Tibial nerve (tissue), 4 donors: Measurements from ENCODE around the gene TRIM41.

Experiments
- CTCF ChIP-seq, 5 experiments: fragments of 200-600 bp in 3 of 5; fragments of 450-650 bp in 2 of 5; sonication (generic) in 3 of 5; IDR thresholded peaks; one replicate each; pipeline ENCODE4 v1.5.1; 2016 to 2019; ENCODE audit warnings: antibody characterized with exemption in 5 of 5, mild to moderate bottlenecking in 3 of 5, moderate library complexity in 2 of 5
- EP300 ChIP-seq, 2 donors: sonication (generic); formaldehyde crosslinking; IDR thresholded peaks; one replicate each; pipeline ENCODE4 v1.6.1; 2017; ENCODE audit warnings: antibody characterized with exemption in 2 of 2, mild to moderate bottlenecking in 1 of 2
- POLR2A ChIP-seq, 2 donors: fragments of 450-650 bp; IDR thresholded peaks; one replicate each; pipeline ENCODE4 v1.6.1; 2017; ENCODE audit warnings: antibody characterized with exemption in 2 of 2, mild to moderate bottlenecking in 2 of 2, moderate library complexity in 2 of 2

- TF ChIP-seq CTCF (IDR thresholded peaks at IDR 0.05) (no peak), POLR2A (IDR thresholded peaks at IDR 0.05) (no peak), EP300 (IDR thresholded peaks at IDR 0.05) (no peak)
Measured at GRCh38 chr5:181203777-181204112, 19.3 kb upstream of the TRIM41 start.
